Tibial nerve (tissue), 3 donors: ENCODE results near the gene NBEA.

Experiments used
- POLR2A ChIP-seq, 2 donors: fragments of 450-650 bp; IDR thresholded peaks; one replicate each; pipeline ENCODE4 v1.6.1; 2017; ENCODE audit warnings: antibody characterized with exemption in 2 of 2, mild to moderate bottlenecking in 2 of 2, moderate library complexity in 2 of 2
- TF ChIP-seq, protein P1 (sequence below), 5 experiments: fragments of 200-600 bp in 3 of 5; fragments of 450-650 bp in 2 of 5; sonication (generic) in 3 of 5; IDR thresholded peaks; one replicate each; pipeline ENCODE4 v1.5.1; 2016 to 2019; ENCODE audit warnings: antibody characterized with exemption in 5 of 5, mild to moderate bottlenecking in 3 of 5, moderate library complexity in 2 of 5

GRCh38 chr13:35347679-35348205 is 405.7 kb downstream of the NBEA start:
- TF ChIP-seq, protein P1, sequence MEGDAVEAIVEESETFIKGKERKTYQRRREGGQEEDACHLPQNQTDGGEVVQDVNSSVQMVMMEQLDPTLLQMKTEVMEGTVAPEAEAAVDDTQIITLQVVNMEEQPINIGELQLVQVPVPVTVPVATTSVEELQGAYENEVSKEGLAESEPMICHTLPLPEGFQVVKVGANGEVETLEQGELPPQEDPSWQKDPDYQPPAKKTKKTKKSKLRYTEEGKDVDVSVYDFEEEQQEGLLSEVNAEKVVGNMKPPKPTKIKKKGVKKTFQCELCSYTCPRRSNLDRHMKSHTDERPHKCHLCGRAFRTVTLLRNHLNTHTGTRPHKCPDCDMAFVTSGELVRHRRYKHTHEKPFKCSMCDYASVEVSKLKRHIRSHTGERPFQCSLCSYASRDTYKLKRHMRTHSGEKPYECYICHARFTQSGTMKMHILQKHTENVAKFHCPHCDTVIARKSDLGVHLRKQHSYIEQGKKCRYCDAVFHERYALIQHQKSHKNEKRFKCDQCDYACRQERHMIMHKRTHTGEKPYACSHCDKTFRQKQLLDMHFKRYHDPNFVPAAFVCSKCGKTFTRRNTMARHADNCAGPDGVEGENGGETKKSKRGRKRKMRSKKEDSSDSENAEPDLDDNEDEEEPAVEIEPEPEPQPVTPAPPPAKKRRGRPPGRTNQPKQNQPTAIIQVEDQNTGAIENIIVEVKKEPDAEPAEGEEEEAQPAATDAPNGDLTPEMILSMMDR (IDR thresholded peaks at IDR 0.05) = no peak
- no peak for TF ChIP-seq POLR2A (IDR thresholded peaks at IDR 0.05)
